ENCODE data around the gene KRT35. TPM values are rescaled to one million over a fixed set of nuclear protein-coding genes. Genes with fewer than 3 reads are reported as not detected.

Gene KRT35
- total and polyA plus RNA-seq, 2 experiments from 2014 or later: not detected

DNA sequence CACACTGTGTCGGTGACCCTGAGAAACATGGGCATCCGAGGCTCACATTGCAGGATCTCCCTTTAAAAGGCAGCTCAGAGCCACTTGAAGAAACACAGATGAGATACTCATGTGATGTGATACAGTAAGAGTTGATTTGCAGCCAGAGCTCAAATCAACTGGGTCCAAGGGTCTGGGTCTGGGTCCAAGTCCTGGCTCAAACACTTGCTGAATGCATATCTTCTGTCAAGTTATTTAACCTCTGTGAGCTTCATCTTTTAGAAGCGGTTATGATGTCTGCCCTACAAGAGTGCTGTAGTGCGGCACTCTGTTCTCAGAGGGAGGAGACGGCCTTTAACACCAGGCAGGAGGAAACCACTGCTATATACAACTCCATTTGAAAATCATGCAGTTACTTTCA is 46.5 kb downstream of the KRT35 start:
- Histone ChIP-seq H3K27me3 (ENCODE audit: insufficient read depth) (no peaks in the 10 kb centered on the region), H3K36me3 (ENCODE audit: insufficient read depth) (no peaks in the 10 kb centered on the region; the same call in 1 of the 2 replicates), H3K4me1 (ENCODE audit: insufficient read depth) (no peaks in the 10 kb centered on the region), H3K27ac (ENCODE audit: low read depth) (no peak overlapping the region), H3K4me2 (no peak overlapping the region), H3F3A (replicated peaks; ENCODE audit: low read depth) (no peaks in the 10 kb centered on the region), H3K79me2 (replicated peaks; ENCODE audit: insufficient read depth) (no peaks in the 10 kb centered on the region), H2AFZ (no peak overlapping the region), H3K9me2 (ENCODE audit: insufficient read depth) (no peaks in the 10 kb centered on the region), H3K4me3 (no peak overlapping the region), H4K20me1 (replicated peaks; ENCODE audit: insufficient read depth) (no peaks in the 10 kb centered on the region)
- Mint-ChIP-seq H3K27me3 (ENCODE audit: insufficient read depth, low read depth, poor library complexity) (peaks cover 3% of the 10 kb centered on the region), H3K36me3 (ENCODE audit: low read depth) (no peaks in the 10 kb centered on the region), H3K4me1 (no peaks in the 10 kb centered on the region), H3K4me3 (no peak overlapping the region), H3K27ac (no peak overlapping the region), H3K9me3 (no peaks in the 10 kb centered on the region)
- ATAC-seq: no peak
- TF ChIP-seq, protein P1, sequence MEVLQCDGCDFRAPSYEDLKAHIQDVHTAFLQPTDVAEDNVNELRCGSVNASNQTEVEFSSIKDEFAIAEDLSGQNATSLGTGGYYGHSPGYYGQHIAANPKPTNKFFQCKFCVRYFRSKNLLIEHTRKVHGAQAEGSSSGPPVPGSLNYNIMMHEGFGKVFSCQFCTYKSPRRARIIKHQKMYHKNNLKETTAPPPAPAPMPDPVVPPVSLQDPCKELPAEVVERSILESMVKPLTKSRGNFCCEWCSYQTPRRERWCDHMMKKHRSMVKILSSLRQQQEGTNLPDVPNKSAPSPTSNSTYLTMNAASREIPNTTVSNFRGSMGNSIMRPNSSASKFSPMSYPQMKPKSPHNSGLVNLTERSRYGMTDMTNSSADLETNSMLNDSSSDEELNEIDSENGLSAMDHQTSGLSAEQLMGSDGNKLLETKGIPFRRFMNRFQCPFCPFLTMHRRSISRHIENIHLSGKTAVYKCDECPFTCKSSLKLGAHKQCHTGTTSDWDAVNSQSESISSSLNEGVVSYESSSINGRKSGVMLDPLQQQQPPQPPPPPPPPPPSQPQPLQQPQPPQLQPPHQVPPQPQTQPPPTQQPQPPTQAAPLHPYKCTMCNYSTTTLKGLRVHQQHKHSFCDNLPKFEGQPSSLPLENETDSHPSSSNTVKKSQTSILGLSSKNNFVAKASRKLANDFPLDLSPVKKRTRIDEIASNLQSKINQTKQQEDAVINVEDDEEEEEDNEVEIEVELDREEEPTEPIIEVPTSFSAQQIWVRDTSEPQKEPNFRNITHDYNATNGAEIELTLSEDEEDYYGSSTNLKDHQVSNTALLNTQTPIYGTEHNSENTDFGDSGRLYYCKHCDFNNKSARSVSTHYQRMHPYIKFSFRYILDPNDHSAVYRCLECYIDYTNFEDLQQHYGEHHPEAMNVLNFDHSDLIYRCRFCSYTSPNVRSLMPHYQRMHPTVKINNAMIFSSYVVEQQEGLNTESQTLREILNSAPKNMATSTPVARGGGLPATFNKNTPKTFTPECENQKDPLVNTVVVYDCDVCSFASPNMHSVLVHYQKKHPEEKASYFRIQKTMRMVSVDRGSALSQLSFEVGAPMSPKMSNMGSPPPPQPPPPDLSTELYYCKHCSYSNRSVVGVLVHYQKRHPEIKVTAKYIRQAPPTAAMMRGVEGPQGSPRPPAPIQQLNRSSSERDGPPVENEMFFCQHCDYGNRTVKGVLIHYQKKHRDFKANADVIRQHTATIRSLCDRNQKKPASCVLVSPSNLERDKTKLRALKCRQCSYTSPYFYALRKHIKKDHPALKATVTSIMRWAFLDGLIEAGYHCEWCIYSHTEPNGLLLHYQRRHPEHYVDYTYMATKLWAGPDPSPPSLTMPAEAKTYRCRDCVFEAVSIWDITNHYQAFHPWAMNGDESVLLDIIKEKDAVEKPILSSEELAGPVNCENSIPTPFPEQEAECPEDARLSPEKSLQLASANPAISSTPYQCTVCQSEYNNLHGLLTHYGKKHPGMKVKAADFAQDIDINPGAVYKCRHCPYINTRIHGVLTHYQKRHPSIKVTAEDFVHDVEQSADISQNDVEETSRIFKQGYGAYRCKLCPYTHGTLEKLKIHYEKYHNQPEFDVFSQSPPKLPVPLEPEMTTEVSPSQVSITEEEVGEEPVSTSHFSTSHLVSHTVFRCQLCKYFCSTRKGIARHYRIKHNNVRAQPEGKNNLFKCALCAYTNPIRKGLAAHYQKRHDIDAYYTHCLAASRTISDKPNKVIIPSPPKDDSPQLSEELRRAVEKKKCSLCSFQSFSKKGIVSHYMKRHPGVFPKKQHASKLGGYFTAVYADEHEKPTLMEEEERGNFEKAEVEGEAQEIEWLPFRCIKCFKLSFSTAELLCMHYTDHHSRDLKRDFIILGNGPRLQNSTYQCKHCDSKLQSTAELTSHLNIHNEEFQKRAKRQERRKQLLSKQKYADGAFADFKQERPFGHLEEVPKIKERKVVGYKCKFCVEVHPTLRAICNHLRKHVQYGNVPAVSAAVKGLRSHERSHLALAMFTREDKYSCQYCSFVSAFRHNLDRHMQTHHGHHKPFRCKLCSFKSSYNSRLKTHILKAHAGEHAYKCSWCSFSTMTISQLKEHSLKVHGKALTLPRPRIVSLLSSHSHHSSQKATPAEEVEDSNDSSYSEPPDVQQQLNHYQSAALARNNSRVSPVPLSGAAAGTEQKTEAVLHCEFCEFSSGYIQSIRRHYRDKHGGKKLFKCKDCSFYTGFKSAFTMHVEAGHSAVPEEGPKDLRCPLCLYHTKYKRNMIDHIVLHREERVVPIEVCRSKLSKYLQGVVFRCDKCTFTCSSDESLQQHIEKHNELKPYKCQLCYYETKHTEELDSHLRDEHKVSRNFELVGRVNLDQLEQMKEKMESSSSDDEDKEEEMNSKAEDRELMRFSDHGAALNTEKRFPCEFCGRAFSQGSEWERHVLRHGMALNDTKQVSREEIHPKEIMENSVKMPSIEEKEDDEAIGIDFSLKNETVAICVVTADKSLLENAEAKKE (CRISPR knock-in tag; IDR thresholded peaks at IDR 0.05): no peak
- TF ChIP-seq CREB1 (CRISPR knock-in tag; IDR thresholded peaks at IDR 0.05; ENCODE audit: low read depth) (no peak), ZNF114 (CRISPR knock-in tag; IDR thresholded peaks at IDR 0.05) (no peak), EZH2 (IDR thresholded peaks at IDR 0.05; ENCODE audit: low read depth, unreplicated experiment) (no peak), STAT1 (IDR thresholded peaks at IDR 0.05; ENCODE audit: unreplicated experiment) (no peak), ZNF331 (CRISPR knock-in tag; IDR thresholded peaks at IDR 0.05; ENCODE audit: low read depth) (no peak), EZH2phosphoT487 (IDR thresholded peaks at IDR 0.05; ENCODE audit: unreplicated experiment) (no peak), POLR2AphosphoS5 (IDR thresholded peaks at IDR 0.05; ENCODE audit: low read depth) (no peak), NANOG (IDR thresholded peaks at IDR 0.05; ENCODE audit: borderline replicate concordance) (no peak), JUNB (IDR thresholded peaks at IDR 0.05; ENCODE audit: unreplicated experiment) (no peak)
- TF ChIP-seq, protein P2, sequence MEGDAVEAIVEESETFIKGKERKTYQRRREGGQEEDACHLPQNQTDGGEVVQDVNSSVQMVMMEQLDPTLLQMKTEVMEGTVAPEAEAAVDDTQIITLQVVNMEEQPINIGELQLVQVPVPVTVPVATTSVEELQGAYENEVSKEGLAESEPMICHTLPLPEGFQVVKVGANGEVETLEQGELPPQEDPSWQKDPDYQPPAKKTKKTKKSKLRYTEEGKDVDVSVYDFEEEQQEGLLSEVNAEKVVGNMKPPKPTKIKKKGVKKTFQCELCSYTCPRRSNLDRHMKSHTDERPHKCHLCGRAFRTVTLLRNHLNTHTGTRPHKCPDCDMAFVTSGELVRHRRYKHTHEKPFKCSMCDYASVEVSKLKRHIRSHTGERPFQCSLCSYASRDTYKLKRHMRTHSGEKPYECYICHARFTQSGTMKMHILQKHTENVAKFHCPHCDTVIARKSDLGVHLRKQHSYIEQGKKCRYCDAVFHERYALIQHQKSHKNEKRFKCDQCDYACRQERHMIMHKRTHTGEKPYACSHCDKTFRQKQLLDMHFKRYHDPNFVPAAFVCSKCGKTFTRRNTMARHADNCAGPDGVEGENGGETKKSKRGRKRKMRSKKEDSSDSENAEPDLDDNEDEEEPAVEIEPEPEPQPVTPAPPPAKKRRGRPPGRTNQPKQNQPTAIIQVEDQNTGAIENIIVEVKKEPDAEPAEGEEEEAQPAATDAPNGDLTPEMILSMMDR (conservative IDR thresholded peaks at IDR 0.05; ENCODE audit: low read depth in 2 of 2): no peak
- TF ChIP-seq, protein P3, sequence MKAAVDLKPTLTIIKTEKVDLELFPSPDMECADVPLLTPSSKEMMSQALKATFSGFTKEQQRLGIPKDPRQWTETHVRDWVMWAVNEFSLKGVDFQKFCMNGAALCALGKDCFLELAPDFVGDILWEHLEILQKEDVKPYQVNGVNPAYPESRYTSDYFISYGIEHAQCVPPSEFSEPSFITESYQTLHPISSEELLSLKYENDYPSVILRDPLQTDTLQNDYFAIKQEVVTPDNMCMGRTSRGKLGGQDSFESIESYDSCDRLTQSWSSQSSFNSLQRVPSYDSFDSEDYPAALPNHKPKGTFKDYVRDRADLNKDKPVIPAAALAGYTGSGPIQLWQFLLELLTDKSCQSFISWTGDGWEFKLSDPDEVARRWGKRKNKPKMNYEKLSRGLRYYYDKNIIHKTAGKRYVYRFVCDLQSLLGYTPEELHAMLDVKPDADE (IDR thresholded peaks at IDR 0.05): no peak
- TF ChIP-seq, protein P4, sequence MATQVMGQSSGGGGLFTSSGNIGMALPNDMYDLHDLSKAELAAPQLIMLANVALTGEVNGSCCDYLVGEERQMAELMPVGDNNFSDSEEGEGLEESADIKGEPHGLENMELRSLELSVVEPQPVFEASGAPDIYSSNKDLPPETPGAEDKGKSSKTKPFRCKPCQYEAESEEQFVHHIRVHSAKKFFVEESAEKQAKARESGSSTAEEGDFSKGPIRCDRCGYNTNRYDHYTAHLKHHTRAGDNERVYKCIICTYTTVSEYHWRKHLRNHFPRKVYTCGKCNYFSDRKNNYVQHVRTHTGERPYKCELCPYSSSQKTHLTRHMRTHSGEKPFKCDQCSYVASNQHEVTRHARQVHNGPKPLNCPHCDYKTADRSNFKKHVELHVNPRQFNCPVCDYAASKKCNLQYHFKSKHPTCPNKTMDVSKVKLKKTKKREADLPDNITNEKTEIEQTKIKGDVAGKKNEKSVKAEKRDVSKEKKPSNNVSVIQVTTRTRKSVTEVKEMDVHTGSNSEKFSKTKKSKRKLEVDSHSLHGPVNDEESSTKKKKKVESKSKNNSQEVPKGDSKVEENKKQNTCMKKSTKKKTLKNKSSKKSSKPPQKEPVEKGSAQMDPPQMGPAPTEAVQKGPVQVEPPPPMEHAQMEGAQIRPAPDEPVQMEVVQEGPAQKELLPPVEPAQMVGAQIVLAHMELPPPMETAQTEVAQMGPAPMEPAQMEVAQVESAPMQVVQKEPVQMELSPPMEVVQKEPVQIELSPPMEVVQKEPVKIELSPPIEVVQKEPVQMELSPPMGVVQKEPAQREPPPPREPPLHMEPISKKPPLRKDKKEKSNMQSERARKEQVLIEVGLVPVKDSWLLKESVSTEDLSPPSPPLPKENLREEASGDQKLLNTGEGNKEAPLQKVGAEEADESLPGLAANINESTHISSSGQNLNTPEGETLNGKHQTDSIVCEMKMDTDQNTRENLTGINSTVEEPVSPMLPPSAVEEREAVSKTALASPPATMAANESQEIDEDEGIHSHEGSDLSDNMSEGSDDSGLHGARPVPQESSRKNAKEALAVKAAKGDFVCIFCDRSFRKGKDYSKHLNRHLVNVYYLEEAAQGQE (IDR thresholded peaks at IDR 0.05; ENCODE audit: unreplicated experiment): no peak
- DNase-seq (ENCODE audit: low spot score): no peak

Data from GM23338 (cell line).